GM21528 (cell line): Measurements from ENCODE around the gene DCLRE1A.
"Not testable (repeated sequence)": the region's sequence is repeated elsewhere in the genome, so short reads cannot be mapped to it uniquely, and the experiment has no call there.

Experiments
- ATAC-seq: cut with Tn5 transposase; IDR thresholded peaks from one replicate; pipeline ENCODE4 v1.9.1; 2021; ENCODE audit warnings: mild to moderate bottlenecking, moderate library complexity; ENCODE audit not compliant: unreplicated experiment, low FRiP score

Gene DCLRE1A

GRCh38 chr10:113859261-113859660 lies 5.4 kb upstream of the DCLRE1A start:
- peak; percentile 32 for ATAC-seq

DNA sequence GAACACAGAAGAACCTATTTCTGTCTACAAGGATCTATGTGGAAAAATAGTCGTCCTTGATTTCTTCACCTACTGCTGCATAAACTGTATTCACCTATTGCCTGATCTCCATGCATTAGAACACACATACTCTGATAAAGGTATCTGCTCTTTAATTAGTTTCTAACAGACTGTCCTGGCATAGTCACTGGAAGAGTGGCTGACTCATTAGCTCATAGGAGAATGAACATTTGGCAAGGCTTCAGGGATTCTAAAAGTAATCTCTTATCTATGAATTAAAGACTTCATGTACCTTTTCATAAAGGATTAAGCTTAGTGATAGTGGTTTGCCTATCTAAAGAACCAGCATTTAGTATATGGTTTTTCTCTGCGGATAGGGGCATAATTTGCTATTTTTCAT lies 4.7 kb upstream of the DCLRE1A start:
- ATAC-seq, result no peak

- ATAC-seq, result no peak
Measured at GRCh38 chr10:113857210-113857609, 3.3 kb upstream of the DCLRE1A start.

- no peak for ATAC-seq
Measured at GRCh38 chr10:113856563-113856962, 2.7 kb upstream of the DCLRE1A start.

- ATAC-seq, result peak; percentile 38
Measured at GRCh38 chr10:113854761-113855588, 1.1 kb upstream of the DCLRE1A start.

DNA sequence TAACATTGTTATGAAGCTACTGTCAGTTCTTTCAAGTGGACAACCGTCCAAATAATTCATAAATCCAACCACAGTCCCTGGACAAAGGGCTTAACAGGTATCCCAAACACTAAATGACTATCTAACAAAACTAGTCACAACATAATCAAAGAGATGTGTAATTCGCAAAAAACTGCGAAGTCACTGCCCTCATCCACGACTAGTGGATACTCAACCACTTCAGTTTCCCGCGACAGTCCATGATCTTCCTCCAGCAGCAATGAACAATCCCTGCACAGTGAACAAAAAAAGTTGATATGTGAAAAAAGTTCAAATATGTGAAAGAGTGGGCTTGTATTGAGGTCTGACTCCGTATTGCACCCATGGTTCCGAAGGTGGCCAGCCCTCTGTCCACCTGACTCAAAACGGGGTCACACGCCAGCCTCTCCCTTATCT lies 287 bp downstream of the DCLRE1A start:
- no peak for ATAC-seq

DNA sequence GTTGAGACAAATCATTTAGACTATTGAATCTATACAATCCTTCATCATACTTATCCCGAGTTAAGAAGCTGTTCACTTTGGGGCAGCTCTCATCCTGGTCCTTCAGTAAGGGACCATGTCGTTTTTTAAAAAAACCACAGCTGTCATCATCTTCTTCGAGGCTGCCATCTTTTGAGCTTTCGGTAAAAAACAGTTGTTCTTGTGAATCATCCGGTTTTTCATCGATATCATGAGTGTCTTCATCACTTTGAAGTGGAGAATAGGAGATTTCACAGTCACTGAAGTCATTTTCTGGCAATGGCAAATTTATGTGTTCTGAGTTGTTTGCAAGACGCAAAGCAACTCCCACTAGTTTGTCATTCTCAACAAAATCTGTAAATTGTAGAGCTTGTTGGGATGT lies 3.9 kb downstream of the DCLRE1A start:
- ATAC-seq, result no peak

DNA sequence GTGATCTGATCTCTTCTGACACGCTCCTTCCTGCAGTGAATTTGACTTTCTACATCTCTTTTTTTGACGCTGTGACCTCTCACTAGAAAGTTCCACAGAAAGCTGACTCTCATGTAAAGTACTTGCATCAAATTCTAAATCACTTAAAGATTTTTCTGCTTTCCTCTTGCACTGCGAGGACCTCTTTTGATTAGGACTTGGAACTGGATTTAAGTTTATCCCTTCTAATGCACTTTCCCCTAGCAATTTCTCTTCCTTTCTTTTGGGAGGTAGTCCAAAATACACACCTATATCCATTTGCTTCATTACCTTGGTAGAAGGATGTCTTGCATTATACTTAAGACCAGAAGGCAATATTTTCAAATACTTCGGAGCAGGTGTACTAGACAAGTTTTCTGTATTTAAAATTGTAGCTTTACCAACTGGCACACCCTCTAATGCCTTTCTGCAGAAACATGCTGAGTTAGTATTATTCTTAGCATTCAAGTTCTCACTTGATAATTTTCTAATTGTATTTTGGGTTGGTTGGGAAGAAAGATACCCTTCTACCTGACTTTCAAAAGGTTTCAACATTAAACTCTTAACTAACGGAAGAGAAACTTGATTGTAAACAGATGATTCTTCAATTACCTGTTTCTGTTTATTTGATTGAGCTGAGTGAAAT lies 4.6 kb downstream of the DCLRE1A start:
- no peak for ATAC-seq

- ATAC-seq, result no peak
Measured at GRCh38 chr10:113846036-113846435, 7.8 kb downstream of the DCLRE1A start.

DNA sequence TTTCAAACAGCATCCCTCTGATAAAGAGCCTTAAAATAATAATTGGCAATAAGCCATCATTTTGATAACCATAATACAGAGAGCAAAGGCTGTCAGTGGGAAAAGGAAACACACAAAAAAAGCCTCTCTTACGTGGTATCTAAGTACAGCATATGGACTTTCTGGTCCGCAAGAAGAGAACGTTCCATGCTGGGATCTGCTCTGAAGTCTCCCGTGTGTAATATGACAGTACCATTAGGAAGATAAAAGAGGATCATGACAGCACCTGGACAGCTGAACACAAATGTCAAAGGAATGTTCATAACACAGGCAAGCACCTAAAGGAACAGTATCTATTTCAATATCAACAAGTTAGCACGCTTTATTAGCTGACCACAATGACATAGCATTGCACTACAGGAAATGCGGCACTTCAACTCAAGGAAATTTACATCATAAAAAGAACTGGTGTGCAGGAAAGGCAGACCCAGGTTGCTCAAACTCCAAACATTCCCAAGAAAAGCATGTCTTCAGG lies 9.9 kb downstream of the DCLRE1A start:
- no peak for ATAC-seq

DNA sequence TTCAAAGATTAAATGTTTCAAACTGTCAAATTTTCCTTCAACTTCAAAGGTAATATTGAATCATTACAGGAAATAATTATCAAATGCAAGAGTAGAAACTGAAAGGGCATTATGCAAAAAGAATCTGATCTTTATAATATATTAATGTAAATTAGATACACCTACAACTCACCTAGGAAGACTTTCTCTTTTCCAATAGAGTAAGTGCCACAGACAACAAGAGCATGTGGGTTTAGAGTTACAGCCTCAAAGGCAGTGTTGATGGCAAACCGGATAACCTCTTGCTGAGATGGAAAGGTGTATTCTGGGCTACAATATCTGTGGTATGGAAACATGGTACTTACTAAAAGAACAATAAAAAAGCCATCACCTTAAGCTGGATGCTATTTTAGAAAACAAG lies 11.7 kb downstream of the DCLRE1A start:
- no peak for ATAC-seq

- ATAC-seq, result not testable (repeated sequence)
Measured at GRCh38 chr10:113828567-113828966, 25.3 kb downstream of the DCLRE1A start.

DNA sequence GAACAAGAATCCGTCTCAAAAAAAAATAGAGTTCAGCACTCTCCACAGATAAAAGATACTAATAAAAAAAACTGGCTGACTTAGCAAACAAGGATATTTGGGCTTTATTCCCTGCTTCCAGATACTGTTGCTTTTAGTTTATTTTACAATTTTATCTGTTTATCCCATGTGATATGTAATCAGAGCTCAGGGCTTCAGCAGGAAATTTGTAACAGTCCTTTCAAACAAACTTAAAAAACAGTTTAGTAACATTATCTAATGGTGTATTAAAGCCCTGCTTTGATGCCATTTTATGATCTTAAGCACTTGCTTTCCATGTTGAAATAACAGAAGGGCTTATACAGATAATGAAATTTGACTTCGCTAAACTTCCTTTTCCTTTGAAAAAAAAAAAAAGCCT lies 28.1 kb downstream of the DCLRE1A start:
- ATAC-seq, result no peak

DNA sequence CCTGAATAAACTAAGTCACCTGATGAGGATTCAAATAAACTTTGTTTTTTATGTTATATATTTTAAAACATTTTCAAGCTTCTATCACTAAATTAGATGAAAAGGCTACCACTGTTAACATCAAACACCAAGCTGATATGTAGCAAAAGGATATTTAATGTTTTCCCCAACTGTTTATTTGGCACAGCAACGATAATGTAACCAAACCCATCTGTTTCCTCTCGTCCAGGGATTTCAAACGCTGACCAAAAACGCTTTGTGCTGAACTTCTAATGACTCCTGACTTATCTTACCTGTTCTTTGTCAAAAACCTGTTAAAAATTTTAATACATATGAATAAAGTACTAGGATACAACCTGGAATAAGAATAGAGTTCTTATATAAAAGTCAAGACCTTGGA lies 30.5 kb downstream of the DCLRE1A start:
- no peak for ATAC-seq

GRCh38 chr10:113822174-113822573 lies 31.7 kb downstream of the DCLRE1A start:
- no peak for ATAC-seq

DNA sequence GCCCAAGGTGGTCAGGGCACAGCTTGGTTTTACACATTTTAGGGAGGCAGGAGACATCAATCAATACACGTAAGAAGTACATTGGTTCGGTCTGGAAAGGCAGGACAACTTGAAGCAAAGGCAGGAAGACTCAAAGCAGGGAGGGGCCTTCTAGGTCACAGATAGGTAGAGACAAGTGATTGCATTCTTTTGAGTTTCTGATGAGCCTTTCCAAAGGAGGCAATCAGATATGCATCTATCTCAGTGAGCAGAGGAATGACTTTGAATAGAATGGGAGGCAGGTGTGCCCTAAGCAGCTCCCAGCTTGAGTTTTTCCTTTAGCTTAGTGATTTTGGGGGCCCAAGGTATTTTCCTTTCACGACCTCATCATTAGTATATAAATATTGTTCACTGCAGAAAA lies 32.6 kb downstream of the DCLRE1A start:
- not testable (repeated sequence) for ATAC-seq

- ATAC-seq, result no peak
Measured at GRCh38 chr10:113820507-113820906, 33.4 kb downstream of the DCLRE1A start.

DNA sequence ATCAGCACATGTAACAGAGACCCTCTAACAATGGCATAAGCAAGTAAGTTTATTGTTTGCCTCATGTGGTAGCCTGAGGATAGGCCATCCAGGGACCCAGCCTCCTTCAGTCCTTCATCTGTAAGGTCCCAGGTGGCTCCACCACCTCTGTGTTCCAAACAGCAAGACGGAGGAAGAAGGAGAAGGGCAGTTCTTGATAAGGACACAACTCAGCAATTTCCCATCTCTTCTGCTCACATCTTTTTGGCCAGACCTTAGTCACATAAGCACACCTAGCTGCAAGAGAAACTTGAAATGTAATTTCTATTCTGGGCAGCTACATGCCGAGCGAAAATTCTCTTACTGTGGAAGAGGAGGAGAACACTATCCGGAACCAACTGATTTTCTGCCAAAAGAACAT lies 33.9 kb downstream of the DCLRE1A start:
- no peak for ATAC-seq

GRCh38 chr10:113814700-113815099 lies 39.2 kb downstream of the DCLRE1A start:
- ATAC-seq, result not testable (repeated sequence)

- no peak for ATAC-seq
Measured at GRCh38 chr10:113808168-113808567, 45.7 kb downstream of the DCLRE1A start.

DNA sequence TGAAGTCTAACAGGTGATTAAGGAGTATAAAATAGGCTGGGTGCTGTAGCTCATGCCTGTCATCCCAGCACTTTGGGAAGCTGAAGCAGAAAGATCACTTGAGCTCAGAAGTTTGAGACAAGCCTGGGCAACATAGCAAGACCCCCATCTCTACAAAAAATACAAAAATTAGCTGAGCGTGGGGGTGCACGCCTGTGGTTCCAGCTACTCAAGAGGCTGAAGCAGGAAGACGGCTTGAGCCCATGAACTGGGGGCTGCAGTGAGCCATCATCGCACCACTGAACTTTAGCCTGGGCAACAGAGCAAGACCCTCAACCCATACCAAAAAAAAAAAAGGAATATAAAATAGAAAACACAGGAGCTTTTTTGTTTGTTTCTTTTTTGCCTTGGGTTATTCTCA lies 47.4 kb downstream of the DCLRE1A start:
- no peak for ATAC-seq

GRCh38 chr10:113802997-113803396 lies 50.9 kb downstream of the DCLRE1A start:
- ATAC-seq, result no peak
